ENCODE results near the gene GPSM1. TPM values are rescaled to one million over a fixed set of nuclear protein-coding genes. Genes with fewer than 3 reads are reported as not detected.

Gene GPSM1
- total RNA-seq, 1 donor, result 48.5 TPM

DNA sequence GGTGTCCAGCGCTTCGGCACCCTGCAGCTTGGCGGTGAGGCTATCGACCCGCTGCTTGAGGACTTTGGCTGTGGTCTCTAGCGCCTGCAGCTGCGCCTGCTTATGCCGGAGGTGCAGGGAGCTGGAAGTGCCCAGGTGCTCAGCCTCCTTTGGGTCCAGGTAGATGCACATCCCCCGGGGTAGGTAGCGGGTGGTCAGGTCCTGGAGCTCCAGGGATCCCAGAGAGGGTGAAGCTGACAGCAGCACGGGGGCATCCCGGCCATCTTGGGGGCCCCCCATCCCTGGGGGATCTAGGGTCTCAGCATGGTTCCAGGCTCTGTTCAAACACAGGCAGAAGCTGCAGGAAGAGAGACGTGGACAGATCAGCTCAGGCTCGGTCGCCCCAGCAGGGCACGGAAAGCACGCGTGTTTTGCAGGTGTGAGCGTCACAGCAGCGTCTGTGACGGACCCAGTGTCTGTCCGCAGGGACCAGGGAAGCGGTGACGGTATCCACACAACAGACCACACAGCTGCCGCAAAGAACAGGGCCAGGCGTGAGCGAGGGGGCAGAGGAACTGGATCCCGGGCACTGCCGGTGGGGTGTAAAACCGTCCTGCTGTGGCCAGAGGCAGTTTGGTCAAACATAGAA, 40.9 kb upstream of the GPSM1 start:
- TF ChIP-seq, protein P1, sequence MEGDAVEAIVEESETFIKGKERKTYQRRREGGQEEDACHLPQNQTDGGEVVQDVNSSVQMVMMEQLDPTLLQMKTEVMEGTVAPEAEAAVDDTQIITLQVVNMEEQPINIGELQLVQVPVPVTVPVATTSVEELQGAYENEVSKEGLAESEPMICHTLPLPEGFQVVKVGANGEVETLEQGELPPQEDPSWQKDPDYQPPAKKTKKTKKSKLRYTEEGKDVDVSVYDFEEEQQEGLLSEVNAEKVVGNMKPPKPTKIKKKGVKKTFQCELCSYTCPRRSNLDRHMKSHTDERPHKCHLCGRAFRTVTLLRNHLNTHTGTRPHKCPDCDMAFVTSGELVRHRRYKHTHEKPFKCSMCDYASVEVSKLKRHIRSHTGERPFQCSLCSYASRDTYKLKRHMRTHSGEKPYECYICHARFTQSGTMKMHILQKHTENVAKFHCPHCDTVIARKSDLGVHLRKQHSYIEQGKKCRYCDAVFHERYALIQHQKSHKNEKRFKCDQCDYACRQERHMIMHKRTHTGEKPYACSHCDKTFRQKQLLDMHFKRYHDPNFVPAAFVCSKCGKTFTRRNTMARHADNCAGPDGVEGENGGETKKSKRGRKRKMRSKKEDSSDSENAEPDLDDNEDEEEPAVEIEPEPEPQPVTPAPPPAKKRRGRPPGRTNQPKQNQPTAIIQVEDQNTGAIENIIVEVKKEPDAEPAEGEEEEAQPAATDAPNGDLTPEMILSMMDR (IDR thresholded peaks at IDR 0.05; ENCODE audit: insufficient read depth, low read length), result no peak
- H3K4me3 ChIP-seq (ENCODE audit: low read depth, low read length), result no peak overlapping the region

DNA sequence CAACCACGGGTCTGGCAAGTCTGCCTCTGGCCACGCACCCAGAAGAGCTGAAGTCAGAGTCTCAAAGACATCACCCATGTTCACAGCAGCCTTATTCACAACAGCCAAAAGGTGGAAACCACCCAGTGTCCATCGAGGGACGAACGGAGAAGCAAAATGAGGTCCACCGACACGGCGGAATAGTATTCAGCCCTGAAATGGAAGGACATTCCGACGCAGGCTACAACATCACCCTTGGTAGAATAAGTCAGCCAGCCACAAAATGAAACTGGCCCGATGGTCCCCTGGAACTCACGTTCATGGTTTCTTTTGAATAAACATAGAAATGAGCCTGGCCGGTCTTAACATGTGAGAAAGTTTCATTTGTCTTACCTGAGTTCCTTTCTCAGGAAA, 40.4 kb upstream of the GPSM1 start:
- TF ChIP-seq, protein P1 (IDR thresholded peaks at IDR 0.05; ENCODE audit: insufficient read depth, low read length), result no peak
- H3K4me3 ChIP-seq (ENCODE audit: low read depth, low read length), result no peak overlapping the region
- DNase-seq (ENCODE audit: low read depth), result no peak

More for the DNA sequence above, 40.9 kb upstream of the GPSM1 start:
- DNase-seq (ENCODE audit: low read depth), result no peak

DNA sequence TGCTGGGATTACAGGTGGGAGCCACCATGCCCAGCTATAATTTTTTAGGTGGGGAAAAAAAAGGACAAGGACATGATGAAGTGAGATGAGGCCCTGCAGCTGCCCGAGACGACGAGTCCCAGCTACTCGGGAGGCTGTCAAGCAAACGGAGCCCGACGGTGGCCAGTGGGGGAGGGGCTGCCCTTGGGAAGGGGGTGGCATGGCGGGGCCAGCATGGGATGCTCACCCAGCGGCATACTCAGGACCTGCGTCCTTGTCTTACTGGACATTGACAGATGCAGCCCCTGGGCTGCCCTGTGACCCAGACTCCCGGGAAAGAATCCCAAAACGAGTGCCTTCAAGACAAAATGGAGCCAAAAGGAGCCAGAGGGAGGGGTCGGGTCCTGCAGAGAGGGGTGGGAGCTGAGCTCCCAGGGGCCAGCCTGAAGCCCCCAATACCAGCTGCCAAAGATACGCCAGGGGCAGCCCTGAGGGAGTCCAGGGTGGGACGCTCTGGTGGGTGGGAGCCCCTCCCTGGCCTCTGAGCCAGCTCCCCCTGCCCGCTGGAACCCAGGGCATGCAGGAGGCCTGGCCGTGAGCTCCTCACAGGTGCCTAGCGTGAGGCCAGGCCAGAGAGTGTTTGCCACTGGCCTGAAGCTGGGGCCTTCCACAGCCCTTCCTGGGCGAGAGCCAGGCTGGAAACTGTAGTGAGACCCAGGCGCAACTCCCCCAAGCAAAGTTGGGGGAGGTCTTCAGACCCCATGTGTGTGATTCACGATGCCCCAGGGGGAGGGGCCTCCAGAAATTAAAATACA, 39.2 kb upstream of the GPSM1 start:
- TF ChIP-seq, protein P1 (IDR thresholded peaks at IDR 0.05; ENCODE audit: insufficient read depth, low read length), result no peak
- no peak for DNase-seq (ENCODE audit: low read depth)
- H3K4me3 ChIP-seq (ENCODE audit: low read depth, low read length), result no peak overlapping the region

DNA sequence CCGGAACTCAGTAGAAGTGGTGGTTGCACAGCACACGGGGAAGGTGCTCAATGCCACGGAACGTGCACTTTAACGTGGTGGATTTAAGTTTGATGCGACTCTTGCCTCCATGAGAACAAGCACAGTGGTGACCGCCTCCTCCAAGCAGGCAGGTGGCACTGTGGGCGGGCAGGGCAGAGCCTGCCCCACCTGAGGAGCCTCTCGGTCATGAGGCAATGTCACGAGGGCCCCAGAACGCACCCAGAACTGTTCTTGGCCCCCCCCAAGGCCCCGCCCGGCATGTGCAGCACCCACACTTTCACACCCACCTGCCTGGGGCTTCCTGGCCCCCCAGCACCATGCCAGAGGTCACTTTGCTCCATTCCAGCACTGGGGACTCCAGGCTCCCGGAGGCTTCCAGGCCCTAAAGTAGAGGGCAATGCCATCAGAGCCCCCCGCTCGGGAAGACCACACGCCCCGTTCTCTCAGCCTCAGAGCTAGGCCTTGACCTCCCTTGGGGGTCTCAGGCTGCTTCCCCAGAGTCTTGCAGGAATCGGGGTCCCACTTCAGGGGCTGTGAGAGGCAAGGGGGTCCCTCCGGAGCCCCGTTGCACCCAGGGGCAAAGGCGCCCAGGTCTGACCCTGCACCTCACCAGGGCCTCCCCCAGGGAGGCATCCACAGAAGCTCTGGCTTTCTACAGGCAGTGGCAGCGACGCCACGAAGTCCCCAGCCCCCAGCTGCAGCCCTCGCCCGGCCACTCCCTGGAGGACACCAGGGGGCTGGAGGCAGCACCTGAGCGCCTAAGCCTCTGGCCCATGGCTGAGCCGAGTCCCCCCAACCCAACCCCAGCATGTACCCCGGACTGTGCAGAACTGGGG, 37.5 kb upstream of the GPSM1 start:
- no peak for DNase-seq (ENCODE audit: low read depth)
- no peak overlapping the region for H3K4me3 ChIP-seq (ENCODE audit: low read depth, low read length)
- TF ChIP-seq, protein P1 (IDR thresholded peaks at IDR 0.05; ENCODE audit: insufficient read depth, low read length), result no peak

DNA sequence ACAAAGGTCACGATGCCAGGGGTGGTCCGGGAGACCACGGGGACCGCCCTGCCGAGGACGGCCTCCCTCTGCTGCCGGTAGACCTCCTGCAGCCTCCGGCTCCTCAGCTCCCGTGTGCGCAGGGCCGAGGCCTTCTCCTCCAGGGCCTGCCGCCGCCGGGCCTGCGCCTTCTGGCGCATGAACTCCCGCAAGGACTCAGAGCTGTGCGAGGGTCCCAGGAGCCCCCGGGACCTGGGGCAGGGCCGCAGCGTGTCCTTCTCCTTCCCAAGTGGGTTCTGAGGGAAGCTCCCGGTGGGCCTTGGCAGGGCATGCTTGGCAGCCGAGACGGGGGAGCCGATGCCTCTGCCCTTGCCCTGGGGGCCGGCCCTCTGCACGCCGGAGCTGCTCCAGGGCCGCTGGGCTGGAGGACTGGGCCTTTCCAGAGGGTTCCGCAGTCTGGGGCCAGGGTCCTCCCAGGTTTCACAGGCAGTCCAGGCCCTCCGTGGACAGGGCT, 36.8 kb upstream of the GPSM1 start:
- no peak for DNase-seq (ENCODE audit: low read depth)
- TF ChIP-seq, protein P1 (IDR thresholded peaks at IDR 0.05; ENCODE audit: insufficient read depth, low read length), result no peak
- no peak overlapping the region for H3K4me3 ChIP-seq (ENCODE audit: low read depth, low read length)

DNA sequence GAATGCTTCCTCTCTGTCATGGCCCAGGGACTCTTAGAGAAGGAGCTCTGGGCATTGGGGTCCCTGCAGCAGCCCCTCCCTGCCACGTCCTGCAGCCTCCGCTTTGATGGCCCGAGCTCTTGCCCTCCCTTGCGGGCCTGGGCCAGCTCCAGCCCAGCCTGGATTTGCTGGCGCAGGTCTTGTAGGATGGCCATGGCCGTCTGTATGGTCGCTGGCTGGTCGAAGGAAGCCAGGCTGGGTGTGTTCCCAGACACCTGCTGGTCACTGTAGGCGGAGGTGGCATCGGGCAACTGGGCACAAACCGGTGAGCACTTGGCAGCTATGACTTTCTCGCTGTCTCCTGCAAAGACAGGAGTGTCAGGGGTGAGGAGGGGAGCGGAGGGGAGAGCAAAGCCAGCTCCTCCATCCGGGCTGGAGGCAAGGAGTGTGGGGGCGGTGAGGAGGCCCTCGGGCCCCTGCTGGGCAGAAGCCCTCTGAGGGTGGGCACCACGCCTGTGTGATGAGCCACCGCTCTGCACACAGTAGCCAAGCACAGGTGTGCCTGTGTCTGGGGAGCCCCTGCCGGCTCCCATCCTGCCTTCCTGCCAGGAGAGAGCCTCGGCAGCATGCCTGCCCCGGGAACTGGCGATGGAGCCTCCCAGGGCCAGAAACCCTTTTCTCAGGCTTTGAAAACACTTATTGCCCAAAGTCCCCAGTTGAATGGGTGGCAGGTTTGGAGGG, 35.9 kb upstream of the GPSM1 start:
- no peak for DNase-seq (ENCODE audit: low read depth)
- no peak overlapping the region for H3K4me3 ChIP-seq (ENCODE audit: low read depth, low read length)
- TF ChIP-seq, protein P1 (IDR thresholded peaks at IDR 0.05; ENCODE audit: insufficient read depth, low read length), result no peak
